ENCODE measurements around the gene RIMBP2.
"Not testable (repeated sequence)": the region's sequence is repeated elsewhere in the genome, so short reads cannot be mapped to it uniquely, and the experiment has no call there.

RIMBP2 gene

GRCh38 chr12:130589540-130590317 is 126.4 kb downstream of the RIMBP2 start:
- DNase-seq = no peak

- no peak for DNase-seq
Observed at GRCh38 chr12:130588696-130589539, 127.2 kb downstream of the RIMBP2 start.

- no peak for DNase-seq
Observed at GRCh38 chr12:130587966-130588365, 128.1 kb downstream of the RIMBP2 start.

DNA sequence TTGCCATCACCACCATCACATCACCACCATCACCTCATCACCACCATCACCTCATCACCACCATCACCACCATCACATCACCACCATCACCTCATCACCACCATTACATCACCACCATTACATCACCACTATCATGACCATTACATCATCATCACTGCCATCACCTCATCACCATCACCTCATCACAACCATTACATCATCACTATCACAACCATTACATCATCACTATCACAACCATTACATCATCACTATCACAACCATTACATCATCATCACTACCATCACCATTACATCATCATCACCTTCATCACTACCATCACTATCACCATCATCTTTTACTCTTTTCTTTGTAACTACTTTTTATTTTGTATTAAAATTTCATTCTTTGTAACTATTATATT is 131.6 kb downstream of the RIMBP2 start:
- not testable (repeated sequence) for DNase-seq

- no peak for DNase-seq
Observed at GRCh38 chr12:130583800-130584199, 132.3 kb downstream of the RIMBP2 start.

DNA sequence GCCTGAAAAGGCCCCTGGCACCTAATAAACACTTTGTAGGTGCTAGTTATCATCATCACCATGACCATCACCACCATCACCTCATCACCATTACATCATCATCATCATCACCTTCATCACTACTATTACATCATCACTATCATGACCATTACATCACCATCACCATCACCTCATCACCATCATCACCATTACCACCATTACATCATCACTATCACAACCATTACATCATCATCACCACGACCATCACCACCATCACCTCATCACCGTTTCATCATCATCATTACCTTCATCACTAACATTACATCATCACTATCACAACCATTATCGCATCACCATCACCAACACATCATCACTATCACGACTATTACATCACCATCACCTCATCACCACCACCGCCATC is 132.8 kb downstream of the RIMBP2 start:
- DNase-seq = no peak

DNA sequence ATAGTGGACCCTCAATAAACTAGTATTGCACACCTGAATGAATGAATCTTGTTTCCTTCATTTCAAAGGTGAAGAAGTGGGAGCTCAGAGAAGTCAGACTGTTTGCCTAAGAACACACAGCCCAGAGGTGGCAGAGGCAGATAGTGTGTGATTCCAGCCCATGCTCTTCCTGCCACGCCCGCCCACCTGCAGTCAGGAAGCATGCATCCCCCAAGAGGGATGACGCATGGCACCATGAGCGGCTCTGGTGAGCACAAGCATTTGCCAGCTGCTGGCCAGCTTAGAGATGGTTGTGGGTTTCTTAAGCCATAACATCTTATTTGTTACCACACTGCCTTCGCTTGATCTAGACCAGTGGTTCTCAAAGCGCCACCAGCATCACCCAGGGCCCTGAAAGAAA is 133.8 kb downstream of the RIMBP2 start:
- DNase-seq = no peak

GRCh38 chr12:130581782-130582181 is 134.3 kb downstream of the RIMBP2 start:
- DNase-seq = no peak

DNA sequence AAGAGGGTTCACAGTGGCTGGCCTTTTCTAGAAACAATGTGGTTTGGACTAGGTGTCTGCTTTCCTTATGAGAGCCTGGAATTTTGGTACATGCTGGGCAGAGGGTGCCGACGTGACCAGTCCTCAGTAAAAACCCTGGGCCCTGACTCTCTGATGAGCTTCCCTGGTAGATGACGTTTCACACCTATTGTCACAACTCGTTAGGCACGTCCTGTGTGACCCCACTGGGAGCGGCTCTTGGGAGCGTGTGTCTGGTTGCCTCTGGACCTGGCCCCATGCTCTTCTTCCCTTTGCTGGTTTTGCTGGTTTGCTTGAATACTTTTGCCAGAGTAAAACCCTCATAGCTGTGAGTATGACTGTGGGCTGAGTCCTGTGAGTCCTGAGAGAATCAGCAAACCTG is 136.9 kb downstream of the RIMBP2 start:
- DNase-seq = no peak

DNA sequence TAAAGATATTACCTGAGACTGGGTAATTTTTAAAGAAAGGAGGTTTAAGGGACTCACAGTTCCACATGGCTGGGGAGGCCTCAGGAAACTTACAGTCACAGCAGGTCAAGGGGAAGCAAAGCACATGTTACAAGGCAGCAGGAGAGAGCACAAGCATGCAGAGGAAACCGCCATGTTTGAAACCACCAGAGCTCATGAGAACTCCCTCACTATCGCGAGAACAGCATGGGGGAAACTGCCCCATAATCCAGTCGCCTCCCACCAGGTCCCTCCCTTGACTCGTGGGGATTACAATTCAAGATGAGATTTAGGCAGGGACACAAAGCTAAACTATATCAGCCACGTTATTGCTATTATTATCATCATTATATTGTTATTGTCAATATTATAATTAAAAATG is 138.7 kb downstream of the RIMBP2 start:
- peak; percentile 73 for DNase-seq

DNA sequence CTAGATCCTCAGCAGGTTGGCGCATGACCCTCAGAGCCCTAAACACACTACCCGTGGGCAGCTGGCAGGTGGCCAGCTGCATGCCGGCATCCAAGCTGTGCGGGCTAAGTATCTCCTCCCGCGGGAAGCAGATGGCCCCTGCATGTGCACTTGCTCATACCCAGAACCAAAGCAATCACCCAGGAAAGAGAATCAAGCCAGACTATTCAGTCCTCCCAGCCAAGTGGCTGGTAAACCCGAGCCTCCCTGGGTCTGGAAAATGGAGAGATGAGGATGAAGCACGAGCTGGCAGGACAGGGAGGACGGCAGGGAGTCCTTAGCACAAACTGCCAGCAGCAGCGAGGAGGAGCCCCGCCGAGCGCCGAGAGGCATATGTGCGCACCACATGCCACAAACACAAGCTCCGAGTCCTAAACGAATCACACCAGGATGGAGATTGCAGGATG is 139.7 kb downstream of the RIMBP2 start:
- DNase-seq = peak; percentile 95

DNA sequence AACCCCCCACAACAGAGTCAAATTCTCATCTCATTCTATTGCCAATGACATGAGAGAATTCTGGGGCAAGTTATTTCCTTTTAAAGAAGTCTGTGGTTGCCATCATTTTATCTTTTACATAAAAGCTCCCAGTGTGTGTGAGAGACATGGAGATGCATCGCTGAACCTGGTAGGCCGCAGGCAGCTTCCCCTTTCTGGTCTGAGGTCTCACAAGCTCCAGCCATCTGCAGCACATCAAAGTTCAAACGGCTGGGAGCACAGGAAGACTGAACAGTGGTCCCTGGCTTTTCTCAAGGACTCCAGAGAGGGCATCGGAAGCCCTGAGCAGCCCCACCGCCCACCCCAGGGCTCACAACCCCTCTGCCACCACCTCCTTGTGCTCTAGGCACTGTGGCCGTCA is 141.7 kb downstream of the RIMBP2 start:
- no peak for DNase-seq

DNA sequence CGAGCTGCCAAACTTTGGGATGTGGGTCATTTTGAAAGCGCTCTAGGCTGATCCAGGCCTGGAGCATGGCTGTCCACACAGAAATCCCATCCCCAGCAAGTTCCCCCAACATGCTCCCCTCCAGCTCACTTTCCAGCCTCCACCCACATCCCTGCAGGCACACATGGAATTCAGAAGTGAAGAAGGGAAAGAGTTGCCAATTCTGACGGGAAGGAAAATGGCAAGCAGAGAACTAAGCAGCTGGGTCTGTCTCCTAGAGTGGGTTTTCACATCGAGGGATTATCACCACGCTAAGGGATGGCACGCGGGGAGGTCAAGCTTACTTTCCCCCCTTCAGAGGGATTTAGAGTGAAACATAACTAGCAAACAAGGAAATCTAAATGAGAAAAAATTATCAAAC is 142.3 kb downstream of the RIMBP2 start:
- DNase-seq = no peak

DNA sequence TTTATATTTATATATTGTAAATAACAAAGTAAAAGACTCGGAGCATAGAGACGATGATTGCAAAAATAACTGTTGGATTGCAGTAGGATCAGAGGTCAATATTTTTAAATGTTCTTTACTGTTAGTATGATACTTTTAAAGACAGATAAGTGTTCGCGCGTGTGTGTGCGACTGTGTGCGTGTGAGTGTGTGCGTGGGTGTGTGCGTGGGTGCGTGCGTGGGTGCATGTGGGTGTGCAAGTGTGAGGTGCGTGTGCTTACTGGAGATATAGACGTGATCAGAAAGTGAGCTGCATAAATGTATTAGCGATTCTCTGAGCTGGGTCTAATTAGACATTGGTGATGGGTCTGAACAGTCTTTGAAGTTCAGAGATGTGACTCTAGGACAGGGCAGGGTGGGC is 142.9 kb downstream of the RIMBP2 start:
- DNase-seq = no peak

- peak; percentile 21 for DNase-seq
Observed at GRCh38 chr12:130572553-130572952, 143.5 kb downstream of the RIMBP2 start.

GRCh38 chr12:130571734-130572133 is 144.4 kb downstream of the RIMBP2 start:
- no peak for DNase-seq

DNA sequence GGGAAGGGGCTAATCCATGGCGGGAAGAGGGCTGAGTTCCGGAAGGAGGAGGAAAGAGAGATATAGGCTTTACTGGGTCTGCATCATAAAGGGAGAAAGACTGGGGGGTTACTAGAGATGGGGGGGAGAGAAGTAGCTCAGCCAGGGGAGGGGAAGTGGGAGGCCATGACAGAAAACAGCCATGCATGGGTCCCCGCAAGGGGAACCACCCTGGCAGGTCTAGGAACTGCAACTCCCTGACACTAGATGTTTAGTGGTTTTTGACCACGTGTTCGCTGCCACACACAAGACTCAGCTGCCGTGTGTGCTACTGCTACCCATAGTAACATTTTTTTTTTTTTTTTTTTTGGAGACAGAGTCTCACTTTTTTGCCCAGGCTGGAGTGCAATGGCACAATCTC is 145.0 kb downstream of the RIMBP2 start:
- DNase-seq = no peak

GRCh38 chr12:130569521-130569920 is 146.6 kb downstream of the RIMBP2 start:
- DNase-seq = no peak

GRCh38 chr12:130568501-130568900 is 147.6 kb downstream of the RIMBP2 start:
- no peak for DNase-seq

DNA sequence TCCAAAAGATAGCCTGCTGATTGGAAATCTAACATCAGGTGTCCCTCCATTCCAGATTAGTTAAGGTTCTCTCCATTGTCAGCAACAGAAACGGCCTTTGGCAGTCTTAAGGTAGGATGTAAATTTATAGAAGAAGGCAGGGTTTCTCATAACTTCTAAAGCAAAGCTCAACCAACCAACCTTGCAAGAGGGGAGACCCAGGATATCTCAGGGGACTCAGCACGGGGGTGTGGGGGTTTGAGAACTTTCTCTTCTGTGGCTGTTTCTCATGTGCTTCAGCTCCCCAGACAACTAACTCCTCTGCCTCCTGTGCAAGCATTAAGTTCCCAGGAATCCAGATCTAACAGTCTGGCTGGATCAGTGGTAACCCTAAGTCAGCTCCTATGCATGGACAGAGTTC is 148.1 kb downstream of the RIMBP2 start:
- DNase-seq = no peak

- DNase-seq = no peak
Observed at GRCh38 chr12:130566446-130567155, 149.5 kb downstream of the RIMBP2 start.

DNA sequence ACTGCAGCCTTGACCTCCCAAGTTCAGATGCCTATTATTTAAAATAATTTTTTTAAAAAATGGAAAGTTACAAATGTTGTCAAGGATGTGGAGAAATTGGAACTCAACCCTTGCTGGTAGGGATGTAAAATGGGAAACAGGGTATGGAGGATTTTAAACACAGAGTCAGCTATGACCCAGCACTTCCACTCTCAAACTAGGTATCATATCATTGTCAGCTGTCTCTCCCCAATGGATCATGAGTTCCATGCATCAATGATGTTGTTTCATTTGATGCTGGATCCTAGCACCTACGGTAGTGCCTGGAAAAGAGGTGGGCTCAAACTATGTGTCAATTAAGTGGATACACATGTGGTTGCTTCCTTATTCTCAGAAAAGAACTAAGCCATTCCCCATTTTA is 150.9 kb downstream of the RIMBP2 start:
- DNase-seq = no peak

DNA sequence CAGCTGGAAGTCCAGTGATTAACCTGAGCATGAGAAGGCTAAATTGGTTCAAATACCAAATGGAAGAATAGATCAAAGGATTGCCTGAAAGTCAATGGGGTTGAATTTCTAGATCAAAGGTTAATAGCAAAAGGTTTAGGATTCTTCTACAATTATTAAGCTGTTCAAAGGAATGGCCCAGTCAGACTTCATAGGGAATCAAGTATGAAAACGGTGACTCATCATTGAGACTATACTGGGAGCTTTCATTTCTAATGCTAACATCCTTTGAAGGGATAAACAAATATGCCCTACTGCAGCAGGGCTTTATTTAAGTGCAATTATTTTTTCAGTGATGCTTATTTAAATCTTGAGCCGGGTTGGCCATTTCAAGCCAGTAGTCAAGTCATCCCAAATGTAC is 152.8 kb downstream of the RIMBP2 start:
- no peak for DNase-seq

GRCh38 chr12:130562716-130563115 is 153.4 kb downstream of the RIMBP2 start:
- no peak for DNase-seq

Measured in NCI-H2171 treated with DMSO at 0.1 percent for 48 hours (cell line).